ENCODE measurements around the gene POLR2A.

DNA sequence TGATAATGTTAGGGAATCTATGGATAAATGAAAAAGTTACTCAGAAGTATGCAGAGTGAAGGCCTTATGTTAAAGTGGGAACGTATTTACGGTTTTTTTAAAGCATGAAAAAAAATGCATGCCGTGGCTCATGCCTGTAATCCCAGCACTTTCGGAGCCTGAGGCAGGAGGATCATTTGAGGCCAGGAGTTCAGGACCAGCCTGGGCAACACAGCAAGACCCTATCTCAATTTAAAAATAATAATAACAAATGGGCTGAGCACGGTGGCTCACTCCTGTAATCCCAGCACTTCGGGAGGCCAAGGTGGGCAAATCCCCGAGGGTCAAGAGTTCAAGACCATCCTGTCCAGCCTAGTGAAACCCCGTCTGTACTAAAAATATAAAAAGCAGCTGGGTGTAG is 6.0 kb downstream of the POLR2A start:
- TF ChIP-seq, protein P1, sequence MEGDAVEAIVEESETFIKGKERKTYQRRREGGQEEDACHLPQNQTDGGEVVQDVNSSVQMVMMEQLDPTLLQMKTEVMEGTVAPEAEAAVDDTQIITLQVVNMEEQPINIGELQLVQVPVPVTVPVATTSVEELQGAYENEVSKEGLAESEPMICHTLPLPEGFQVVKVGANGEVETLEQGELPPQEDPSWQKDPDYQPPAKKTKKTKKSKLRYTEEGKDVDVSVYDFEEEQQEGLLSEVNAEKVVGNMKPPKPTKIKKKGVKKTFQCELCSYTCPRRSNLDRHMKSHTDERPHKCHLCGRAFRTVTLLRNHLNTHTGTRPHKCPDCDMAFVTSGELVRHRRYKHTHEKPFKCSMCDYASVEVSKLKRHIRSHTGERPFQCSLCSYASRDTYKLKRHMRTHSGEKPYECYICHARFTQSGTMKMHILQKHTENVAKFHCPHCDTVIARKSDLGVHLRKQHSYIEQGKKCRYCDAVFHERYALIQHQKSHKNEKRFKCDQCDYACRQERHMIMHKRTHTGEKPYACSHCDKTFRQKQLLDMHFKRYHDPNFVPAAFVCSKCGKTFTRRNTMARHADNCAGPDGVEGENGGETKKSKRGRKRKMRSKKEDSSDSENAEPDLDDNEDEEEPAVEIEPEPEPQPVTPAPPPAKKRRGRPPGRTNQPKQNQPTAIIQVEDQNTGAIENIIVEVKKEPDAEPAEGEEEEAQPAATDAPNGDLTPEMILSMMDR (conservative IDR thresholded peaks at IDR 0.05; ENCODE audit: low read depth, low read length): no peak
- TF ChIP-seq EZH2 (IDR thresholded peaks at IDR 0.05; ENCODE audit: low read length, unreplicated experiment): no peak
